Keratinocyte (primary cell): ENCODE results near the gene TCF7L2. TPM values are rescaled to one million over a fixed set of nuclear protein-coding genes. Genes with fewer than 3 reads are reported as not detected.

Experiments used
- DNase-seq: peaks from one replicate; pipeline ENCODE4 v3.0.0-alpha.2; 2011; ENCODE audit warnings: low read depth, missing footprints, low spot score
- FAIRE-seq: peaks from 2 replicates; lab custom pipeline; 2011; peaks lifted over from hg19 to GRCh38; lab: Jason Lieb, UNC
- H2AFZ ChIP-seq: 2 replicates; pipeline ENCODE4 v1.6.0; 2012; ENCODE audit warnings: low read length, control low read depth, inconsistent platforms; ENCODE audit not compliant: control insufficient read depth
- H3K27ac ChIP-seq: 2 replicates; pipeline ENCODE4 v1.5.1; 2011; ENCODE audit warnings: low read length; ENCODE audit not compliant: control insufficient read depth, insufficient read depth
- H3K27me3 ChIP-seq: 3 replicates; pipeline ENCODE4 v1.6.0; 2011; ENCODE audit warnings: low read length; ENCODE audit not compliant: control insufficient read depth, insufficient read depth; ENCODE audit errors: extremely low read depth
- H3K36me3 ChIP-seq, 2 experiments: 2 replicates in 1 of 2; 3 replicates in 1 of 2; pipeline ENCODE4 v1.5.1; 2011; ENCODE audit warnings: low read length in 2 of 2, mild to moderate bottlenecking in 1 of 2; ENCODE audit not compliant: control insufficient read depth in 2 of 2, insufficient read depth in 2 of 2; ENCODE audit errors: extremely low read depth in 1 of 2
- H3K4me1 ChIP-seq: 3 replicates; pipeline ENCODE4 v1.5.1; 2011; ENCODE audit warnings: low read length; ENCODE audit not compliant: control insufficient read depth, insufficient read depth; ENCODE audit errors: extremely low read depth
- H3K4me2 ChIP-seq: 3 replicates; pipeline ENCODE4 v1.6.0; 2011; ENCODE audit warnings: low read depth, low read length; ENCODE audit not compliant: control insufficient read depth, insufficient read depth; ENCODE audit errors: extremely low read depth
- H3K4me3 ChIP-seq, 3 experiments: fragments of 200-600 bp in 1 of 3; sonication (generic) in 1 of 3; 2 replicates in 2 of 3; 3 replicates in 1 of 3; pipeline ENCODE4 v1.5.1; 2011 to 2016; ENCODE audit warnings: low read length in 3 of 3, mild to moderate bottlenecking in 3 of 3, control low read depth in 2 of 3, inconsistent platforms in 1 of 3, low read depth in 1 of 3, mixed read lengths in 1 of 3, mixed run types in 1 of 3, moderate library complexity in 1 of 3; ENCODE audit not compliant: control insufficient read depth in 2 of 3, insufficient read depth in 2 of 3; ENCODE audit errors: extremely low read depth in 1 of 3
- H3K79me2 ChIP-seq: 2 replicates; pipeline ENCODE4 v1.6.0; 2012; ENCODE audit warnings: low read length; ENCODE audit not compliant: control insufficient read depth, insufficient read depth
- H3K9ac ChIP-seq: 3 replicates; pipeline ENCODE4 v1.6.0; 2011; ENCODE audit warnings: low read length; ENCODE audit not compliant: control insufficient read depth, insufficient read depth; ENCODE audit errors: extremely low read depth
- H3K9me1 ChIP-seq: 3 replicates; pipeline ENCODE4 v1.6.0; 2011; ENCODE audit warnings: low read length; ENCODE audit not compliant: control insufficient read depth, insufficient read depth; ENCODE audit errors: extremely low read depth
- H3K9me3 ChIP-seq: 2 replicates; pipeline ENCODE4 v1.5.1; 2012; ENCODE audit warnings: low read depth, low read length; ENCODE audit not compliant: control insufficient read depth
- H4K20me1 ChIP-seq: 3 replicates; pipeline ENCODE4 v1.6.0; 2011; ENCODE audit warnings: low read length; ENCODE audit not compliant: control insufficient read depth, insufficient read depth; ENCODE audit errors: extremely low read depth
- CTCF ChIP-seq, 3 experiments: IDR thresholded peaks in 1 of 3; conservative IDR thresholded peaks in 1 of 3; optimal IDR thresholded peaks in 1 of 3; 2 replicates in 2 of 3; 3 replicates in 1 of 3; pipeline versions ENCODE3 to v1.5.1; 2011; ENCODE audit warnings: low read length in 3 of 3, mild to moderate bottlenecking in 3 of 3, moderate library complexity in 2 of 3, control low read depth in 1 of 3, inconsistent platforms in 1 of 3; ENCODE audit not compliant: insufficient read depth in 2 of 3; ENCODE audit errors: extremely low read depth in 1 of 3
- EZH2 ChIP-seq: IDR thresholded peaks from one replicate; pipeline ENCODE4 v1.6.1; 2012; ENCODE audit warnings: inconsistent platforms, mild to moderate bottlenecking, low read length, moderate library complexity
- dilution Hi-C: fragments of 300-500 bp; cut with MboI; formaldehyde crosslinking; loops from one replicate; pipeline ENCODE4 v1.7.0; 2020; ENCODE audit warnings: low sequenced_read_pairs; ENCODE audit not compliant: extremely low pct_ligation_motif_present
- polyA plus RNA-seq, 5 experiments: library from polyadenylated mRNA; depleted of rRNA in 3 of 5; stranded (reverse) in 3 of 5; stranded (forward) in 1 of 5; unstranded in 1 of 5; fragments of >200 nt; gene quantifications; 1 replicate in 1 of 5; 2 replicates in 3 of 5; 3 replicates in 1 of 5; pipeline versions ENCODE4 v1.2.1 to v1.2.3, GENCODE V29; 2011 to 2012; ENCODE audit warnings: missing spikeins in 2 of 5, low read depth in 1 of 5, low replicate concordance in 1 of 5

TCF7L2 gene
- polyA plus RNA-seq, 1 donor (not counting 4 experiments of a cell fraction or from before 2014, with no cell fraction given): 2.5 TPM

DNA sequence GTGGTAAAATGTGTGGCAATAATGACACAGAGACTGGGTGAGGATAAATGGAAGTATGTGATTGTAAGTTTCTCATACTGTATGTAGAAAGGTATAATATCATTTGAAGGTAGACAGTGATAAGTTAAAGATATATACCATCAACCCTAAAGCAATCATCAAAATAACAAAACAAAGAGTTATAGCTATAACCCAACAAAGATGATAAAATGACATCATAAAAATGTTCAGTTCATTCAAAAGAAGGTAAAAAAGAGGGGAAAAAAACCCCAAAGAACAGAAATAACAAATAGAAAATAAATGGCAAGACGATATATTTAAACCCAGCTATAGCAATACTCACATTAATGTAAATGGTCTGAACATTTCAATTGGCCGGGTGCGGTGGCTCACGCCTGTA lies 17.4 kb upstream of the TCF7L2 start:
- Histone ChIP-seq H3K4me1 (no peaks in the 10 kb centered on the region), H3K9me3 (no peaks in the 10 kb centered on the region), H4K20me1 (no peaks in the 10 kb centered on the region), H3K4me2 (no peak overlapping the region), H3K36me3 (no peaks in the 10 kb centered on the region), H3K9ac (no peak overlapping the region), H3K9me1 (no peaks in the 10 kb centered on the region), H2AFZ (no peak overlapping the region), H3K27ac (no peak overlapping the region), H3K79me2 (no peaks in the 10 kb centered on the region), H3K4me3 (no peak overlapping the region), H3K27me3 (no peaks in the 10 kb centered on the region)
- dilution Hi-C loops: no loop called here
- FAIRE-seq (no peak), DNase-seq (no peak)
- TF ChIP-seq CTCF (optimal IDR thresholded peaks at IDR 0.05 in 1 of 3, IDR thresholded peaks at IDR 0.05 in 1 of 3, conservative IDR thresholded peaks at IDR 0.05 in 1 of 3; ENCODE audit: extremely low read depth in 1 of 3, insufficient read depth in 2 of 3, low read length in 3 of 3) (no peak), EZH2 (no peak)

GRCh38 chr10:112934193-112934592 lies 15.9 kb upstream of the TCF7L2 start:
- no peaks in the 10 kb centered on the region for H3K9me3 ChIP-seq
- TF ChIP-seq CTCF (optimal IDR thresholded peaks at IDR 0.05 in 1 of 3, IDR thresholded peaks at IDR 0.05 in 1 of 3, conservative IDR thresholded peaks at IDR 0.05 in 1 of 3; ENCODE audit: extremely low read depth in 1 of 3, insufficient read depth in 2 of 3, low read length in 3 of 3): no peak
- H4K20me1 ChIP-seq: no peaks in the 10 kb centered on the region
- H3K79me2 ChIP-seq: no peaks in the 10 kb centered on the region
- no peak overlapping the region for H3K4me3 ChIP-seq
- no peak overlapping the region for H3K4me2 ChIP-seq
- FAIRE-seq (no peak), DNase-seq (no peak)
- no peak overlapping the region for H2AFZ ChIP-seq
- no peaks in the 10 kb centered on the region for H3K27me3 ChIP-seq
- no peak overlapping the region for H3K9ac ChIP-seq
- dilution Hi-C loops: no loop called here
- H3K27ac ChIP-seq: no peak overlapping the region
- H3K9me1 ChIP-seq: no peaks in the 10 kb centered on the region
- H3K4me1 ChIP-seq: no peaks in the 10 kb centered on the region
- H3K36me3 ChIP-seq: no peaks in the 10 kb centered on the region
